ENCODE results near the gene EVC. TPM values are rescaled to one million over a fixed set of nuclear protein-coding genes. Genes with fewer than 3 reads are reported as not detected.

Gene EVC
- total RNA-seq, 1 experiment from 2014 or later, result not detected

DNA sequence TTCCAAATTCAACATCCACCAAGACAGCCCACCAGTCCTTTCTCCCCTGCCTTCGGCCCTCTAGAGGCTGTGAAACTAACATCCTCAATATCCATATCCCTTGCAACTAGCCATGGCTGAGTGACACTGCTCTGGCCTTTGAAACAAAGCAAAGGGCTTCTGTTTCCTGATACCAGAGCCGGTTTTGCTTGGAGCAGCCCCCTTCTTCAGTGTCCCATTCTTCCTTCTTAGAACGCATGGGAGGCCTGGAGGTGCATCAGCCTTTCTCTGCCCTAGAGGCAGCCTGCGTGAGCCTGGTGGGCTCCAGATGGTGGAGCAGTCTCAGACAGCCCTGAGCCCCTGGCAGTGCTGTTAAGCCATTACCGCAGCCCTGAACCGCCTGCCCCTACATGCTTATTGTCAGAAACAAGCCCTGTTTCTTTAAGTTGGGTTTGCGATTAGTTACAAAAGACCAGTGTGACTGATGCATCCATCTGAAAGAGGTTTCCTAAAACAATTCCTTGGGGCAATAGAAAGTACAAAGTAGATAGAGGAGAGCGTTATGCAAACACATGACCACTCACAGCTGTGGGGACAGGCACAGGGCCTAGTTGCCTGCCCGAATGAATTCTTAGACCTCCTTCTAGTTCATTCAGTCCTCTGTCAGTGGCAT, 74.1 kb downstream of the EVC start:
- no peaks in the 10 kb centered on the region for H3K36me3 Mint-ChIP-seq (ENCODE audit: insufficient read depth, unreplicated experiment)
- no peaks in the 10 kb centered on the region for H3K4me1 Mint-ChIP-seq (ENCODE audit: low read depth, unreplicated experiment)
- H3K27me3 Mint-ChIP-seq (ENCODE audit: unreplicated experiment), result no peaks in the 10 kb centered on the region
- no TSS peak for BruUV-seq (replicated peaks)
- DNase-seq, result no peak
- CTCF ChIA-PET, result no interaction called here
- no peak overlapping the region for H3K27ac Mint-ChIP-seq (ENCODE audit: unreplicated experiment)
- TF ChIP-seq, protein P1, sequence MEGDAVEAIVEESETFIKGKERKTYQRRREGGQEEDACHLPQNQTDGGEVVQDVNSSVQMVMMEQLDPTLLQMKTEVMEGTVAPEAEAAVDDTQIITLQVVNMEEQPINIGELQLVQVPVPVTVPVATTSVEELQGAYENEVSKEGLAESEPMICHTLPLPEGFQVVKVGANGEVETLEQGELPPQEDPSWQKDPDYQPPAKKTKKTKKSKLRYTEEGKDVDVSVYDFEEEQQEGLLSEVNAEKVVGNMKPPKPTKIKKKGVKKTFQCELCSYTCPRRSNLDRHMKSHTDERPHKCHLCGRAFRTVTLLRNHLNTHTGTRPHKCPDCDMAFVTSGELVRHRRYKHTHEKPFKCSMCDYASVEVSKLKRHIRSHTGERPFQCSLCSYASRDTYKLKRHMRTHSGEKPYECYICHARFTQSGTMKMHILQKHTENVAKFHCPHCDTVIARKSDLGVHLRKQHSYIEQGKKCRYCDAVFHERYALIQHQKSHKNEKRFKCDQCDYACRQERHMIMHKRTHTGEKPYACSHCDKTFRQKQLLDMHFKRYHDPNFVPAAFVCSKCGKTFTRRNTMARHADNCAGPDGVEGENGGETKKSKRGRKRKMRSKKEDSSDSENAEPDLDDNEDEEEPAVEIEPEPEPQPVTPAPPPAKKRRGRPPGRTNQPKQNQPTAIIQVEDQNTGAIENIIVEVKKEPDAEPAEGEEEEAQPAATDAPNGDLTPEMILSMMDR (IDR thresholded peaks at IDR 0.05; ENCODE audit: unreplicated experiment), result no peak
- intact Hi-C loops (cut with micrococcal nuclease; ENCODE audit: unreplicated experiment), result no loop called here
- peaks cover 12% of the 10 kb centered on the region for H3K9me3 Mint-ChIP-seq (ENCODE audit: low read depth, unreplicated experiment)
- no peak overlapping the region for H3K4me3 Mint-ChIP-seq (ENCODE audit: low read depth, unreplicated experiment)

DNA sequence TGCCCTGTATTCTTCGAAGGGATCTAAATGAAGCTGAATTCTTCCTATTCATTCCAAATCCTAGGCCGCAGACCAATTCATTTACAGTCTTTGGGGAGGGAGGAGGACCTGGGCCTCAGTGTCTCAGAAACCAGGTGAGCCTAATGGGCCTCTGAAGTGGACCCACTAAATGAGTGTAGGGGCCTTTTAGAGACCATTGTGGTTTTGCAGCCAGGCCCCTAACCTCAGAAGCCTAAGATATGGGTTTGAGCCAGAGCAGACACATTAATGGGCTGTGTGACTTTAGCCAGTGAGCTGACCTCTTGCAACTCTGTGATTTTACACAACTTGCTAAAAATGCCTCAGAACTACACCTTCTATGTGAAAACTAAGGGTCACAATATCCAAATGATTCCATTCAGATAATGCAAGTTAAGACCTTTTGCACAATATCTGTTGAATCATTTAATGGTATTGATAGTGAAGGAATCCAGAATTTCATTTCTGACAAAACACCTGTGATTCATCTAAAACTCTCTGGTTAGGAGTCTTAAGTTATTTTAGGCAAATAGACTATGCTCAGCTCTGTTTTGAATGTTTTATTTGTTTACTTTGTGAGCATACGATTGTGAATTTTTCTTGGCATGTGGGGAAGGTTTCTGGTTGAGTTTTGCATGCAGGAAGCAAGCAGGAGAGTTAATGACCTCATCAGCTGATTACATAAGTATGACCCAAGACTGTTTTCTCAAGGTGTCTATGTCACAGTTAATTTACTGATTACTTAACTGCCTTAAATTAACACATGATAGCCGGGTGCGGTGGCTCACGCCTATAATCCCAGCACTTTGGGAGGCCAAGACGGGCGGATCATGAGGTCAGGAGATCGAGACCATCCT, 75.0 kb downstream of the EVC start:
- no peak overlapping the region for H3K27ac Mint-ChIP-seq (ENCODE audit: unreplicated experiment)
- no peaks in the 10 kb centered on the region for H3K4me1 Mint-ChIP-seq (ENCODE audit: low read depth, unreplicated experiment)
- H3K4me3 Mint-ChIP-seq (ENCODE audit: low read depth, unreplicated experiment), result no peak overlapping the region
- H3K36me3 Mint-ChIP-seq (ENCODE audit: insufficient read depth, unreplicated experiment), result no peaks in the 10 kb centered on the region
- peaks cover 13% of the 10 kb centered on the region for H3K9me3 Mint-ChIP-seq (ENCODE audit: low read depth, unreplicated experiment)
- no peaks in the 10 kb centered on the region for H3K27me3 Mint-ChIP-seq (ENCODE audit: unreplicated experiment)
- CTCF ChIA-PET, result interaction anchor here (0.7 kb wide), 2 partner anchors 32 to 1543 kb away, joined by 5 read pairs; no protein-coding TSS in a partner anchor
- TF ChIP-seq, protein P1 (IDR thresholded peaks at IDR 0.05; ENCODE audit: unreplicated experiment), result no peak
- no peak for DNase-seq
- BruUV-seq (replicated peaks), result no TSS peak
- intact Hi-C loops (cut with micrococcal nuclease; ENCODE audit: unreplicated experiment), result no loop called here

DNA sequence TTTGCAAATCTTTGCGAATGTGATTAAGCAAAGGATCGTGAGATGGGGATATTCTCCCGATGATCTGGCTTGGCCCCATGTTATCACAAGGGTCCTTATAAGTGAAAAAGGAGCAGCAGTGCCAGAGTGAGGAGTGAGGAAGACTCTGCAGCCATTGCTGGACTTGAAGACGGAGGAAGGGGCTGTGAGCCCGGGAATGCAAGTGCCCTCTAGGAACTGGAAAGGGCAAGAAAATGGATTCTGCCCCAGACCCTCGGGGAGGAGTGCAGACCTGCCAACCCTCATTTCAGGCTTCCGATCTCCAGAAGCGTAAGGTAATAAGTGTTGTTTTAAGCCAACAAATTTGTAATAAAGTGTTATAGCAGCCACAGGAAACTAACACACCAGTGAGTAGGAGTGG, 76.3 kb downstream of the EVC start:
- intact Hi-C loops (cut with micrococcal nuclease; ENCODE audit: unreplicated experiment), result no loop called here
- Mint-ChIP-seq H3K27me3 (ENCODE audit: unreplicated experiment) (no peaks in the 10 kb centered on the region), H3K36me3 (ENCODE audit: insufficient read depth, unreplicated experiment) (no peaks in the 10 kb centered on the region), H3K27ac (ENCODE audit: unreplicated experiment) (no peak overlapping the region), H3K4me1 (ENCODE audit: low read depth, unreplicated experiment) (no peaks in the 10 kb centered on the region), H3K4me3 (ENCODE audit: low read depth, unreplicated experiment) (no peak overlapping the region), H3K9me3 (ENCODE audit: low read depth, unreplicated experiment) (peaks cover 16% of the 10 kb centered on the region)
- CTCF ChIA-PET, result no interaction called here
- TF ChIP-seq, protein P1 (IDR thresholded peaks at IDR 0.05; ENCODE audit: unreplicated experiment), result no peak
- BruUV-seq (replicated peaks), result no TSS peak
- no peak for DNase-seq

DNA sequence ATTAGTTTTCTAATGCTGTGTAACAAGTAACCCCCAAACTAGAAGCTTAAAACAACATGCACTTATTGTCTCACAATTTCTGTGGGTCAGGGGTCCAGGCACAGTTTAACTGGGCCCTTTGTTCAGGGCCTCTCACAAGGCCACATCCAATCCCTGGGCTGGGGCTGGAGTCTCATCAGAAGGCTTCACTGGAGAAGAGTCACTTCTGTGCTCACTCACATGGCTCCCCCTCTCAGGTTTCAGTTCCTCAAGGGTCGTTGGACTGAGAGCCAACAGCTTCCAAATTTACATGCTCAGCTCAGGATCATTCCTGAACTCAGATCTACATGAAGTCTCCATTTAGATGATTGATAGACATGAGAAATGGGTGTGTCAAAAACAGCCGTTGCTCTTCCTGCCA, 77.1 kb downstream of the EVC start:
- Mint-ChIP-seq H3K9me3 (ENCODE audit: low read depth, unreplicated experiment) (peaks cover 12% of the 10 kb centered on the region), H3K27me3 (ENCODE audit: unreplicated experiment) (no peaks in the 10 kb centered on the region), H3K4me1 (ENCODE audit: low read depth, unreplicated experiment) (no peaks in the 10 kb centered on the region), H3K4me3 (ENCODE audit: low read depth, unreplicated experiment) (no peak overlapping the region), H3K27ac (ENCODE audit: unreplicated experiment) (no peak overlapping the region), H3K36me3 (ENCODE audit: insufficient read depth, unreplicated experiment) (no peaks in the 10 kb centered on the region)
- CTCF ChIA-PET, result no interaction called here
- no TSS peak for BruUV-seq (replicated peaks)
- intact Hi-C loops (cut with micrococcal nuclease; ENCODE audit: unreplicated experiment), result no loop called here
- TF ChIP-seq, protein P1 (IDR thresholded peaks at IDR 0.05; ENCODE audit: unreplicated experiment), result no peak
- DNase-seq, result no peak

All from Calu3 (cell line).